SU-DHL-6 (cell line): ENCODE results near the gene TMEM242.

ENCODE experiments used
- H2AFZ ChIP-seq: fragments of 200-600 bp; sonication (generic); 2 replicates; pipeline ENCODE4 v1.6.1; 2014; ENCODE audit warnings: low read depth, mild to moderate bottlenecking, moderate library complexity, mixed read lengths, antibody characterized with exemption, low read length; ENCODE audit not compliant: severe bottlenecking
- H3F3A ChIP-seq: fragments of 200-600 bp; shearing (Covaris generic); 2 replicates; pipeline ENCODE4 v1.6.0; 2016; ENCODE audit warnings: antibody characterized with exemption, mild to moderate bottlenecking; ENCODE audit not compliant: insufficient read depth
- H3K27ac ChIP-seq: fragments of 200-600 bp; sonication (generic); 2 replicates; pipeline ENCODE4 v1.5.1; 2016; ENCODE audit warnings: low read depth, mild to moderate bottlenecking, low read length, moderate library complexity, mixed read lengths
- H3K27me3 ChIP-seq: fragments of 200-600 bp; sonication (generic), shearing (Covaris generic); 2 replicates; pipeline ENCODE4 v1.6.0; 2014; ENCODE audit warnings: mild to moderate bottlenecking, low read length
- H3K36me3 ChIP-seq: fragments of 200-600 bp; sonication (generic); 2 replicates; pipeline ENCODE4 v1.6.1; 2014; ENCODE audit warnings: mild to moderate bottlenecking, low read length, mixed read lengths
- H3K4me2 ChIP-seq: fragments of 300-600, 200-600 bp; shearing (Covaris generic), sonication (generic); 2 replicates; pipeline ENCODE4 v1.6.0; 2014; ENCODE audit warnings: low read length, low read depth, mild to moderate bottlenecking; ENCODE audit not compliant: poor library complexity, severe bottlenecking
- H3K4me3 ChIP-seq: fragments of 200-600 bp; sonication (generic); 2 replicates; pipeline ENCODE4 v1.5.1; 2014; ENCODE audit warnings: antibody characterized with exemption, low read length, mild to moderate bottlenecking, mixed read lengths; ENCODE audit not compliant: insufficient read depth, poor library complexity, severe bottlenecking
- H3K79me2 ChIP-seq: fragments of 200-600 bp; sonication (generic); 2 replicates; pipeline ENCODE4 v1.6.1; 2014; ENCODE audit warnings: mild to moderate bottlenecking, low read length, moderate library complexity; ENCODE audit not compliant: insufficient read depth
- H3K9ac ChIP-seq: fragments of 200-600 bp; sonication (generic); 2 replicates; pipeline ENCODE4 v1.7.0; 2014; ENCODE audit warnings: mild to moderate bottlenecking, low read length
- H3K9me2 ChIP-seq: fragments of 200-600 bp; sonication (generic); replicated peaks from 2 replicates; pipeline ENCODE4 v1.6.1; 2014; ENCODE audit warnings: low read length; ENCODE audit not compliant: insufficient read depth
- H3K9me3 ChIP-seq: fragments of 200-600 bp; sonication (generic); 2 replicates; pipeline ENCODE4 v1.6.1; 2014; ENCODE audit warnings: low read length, mixed read lengths; ENCODE audit not compliant: insufficient read depth
- H4K20me1 ChIP-seq: fragments of 200-600 bp; sonication (generic); 2 replicates; pipeline ENCODE4 v1.6.1; 2014; ENCODE audit warnings: low read depth, mild to moderate bottlenecking, antibody characterized with exemption, low read length, moderate library complexity, mixed read lengths
- EZH2phosphoT487 ChIP-seq: fragments of 200-600 bp; sonication (generic), shearing (Covaris generic); conservative IDR thresholded peaks from 2 replicates; pipeline ENCODE4 v1.6.1; 2018; ENCODE audit warnings: mild to moderate bottlenecking, antibody characterized with exemption, low read length, moderate library complexity, mixed read lengths
- TF ChIP-seq, protein P1 (sequence below): fragments of 200-600 bp; sonication (generic); IDR thresholded peaks from one replicate; pipeline ENCODE4 v1.5.1; 2017; ENCODE audit warnings: antibody characterized with exemption, mild to moderate bottlenecking, low read length, moderate library complexity; ENCODE audit not compliant: insufficient read depth, poor library complexity, severe bottlenecking

Gene TMEM242

DNA sequence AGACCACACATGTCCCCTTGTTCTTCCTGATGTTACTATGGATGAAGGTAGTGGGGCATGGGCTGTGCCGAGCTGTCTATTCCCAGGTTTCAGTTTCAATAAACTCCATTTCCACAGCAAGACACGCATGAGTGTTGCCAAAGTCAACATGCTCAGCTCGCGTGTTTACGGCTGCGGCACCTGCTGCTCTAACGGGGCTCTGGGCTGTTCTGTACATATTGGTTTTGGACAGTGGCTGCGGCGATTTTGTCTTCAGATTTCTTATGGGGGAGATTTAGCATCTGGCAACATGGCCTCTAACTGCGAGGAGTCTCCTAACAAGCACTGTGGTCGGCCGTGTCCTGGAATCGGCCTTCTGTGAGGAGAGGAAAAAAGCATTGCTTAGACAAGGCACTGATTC lies 58.6 kb downstream of the TMEM242 start:
- no peak overlapping the region for H3K9ac ChIP-seq
- H3K9me2 ChIP-seq = no peaks in the 10 kb centered on the region
- no peak for TF ChIP-seq EZH2phosphoT487
- no peak overlapping the region for H2AFZ ChIP-seq
- no peaks in the 10 kb centered on the region for H3K9me3 ChIP-seq
- H3K27ac ChIP-seq = no peak overlapping the region
- H3K79me2 ChIP-seq = no peaks in the 10 kb centered on the region
- no peaks in the 10 kb centered on the region for H3K27me3 ChIP-seq
- no peaks in the 10 kb centered on the region for H3F3A ChIP-seq
- no peak overlapping the region for H3K4me3 ChIP-seq
- H4K20me1 ChIP-seq = no peaks in the 10 kb centered on the region
- H3K36me3 ChIP-seq = no peaks in the 10 kb centered on the region
- H3K4me2 ChIP-seq = no peak overlapping the region

DNA sequence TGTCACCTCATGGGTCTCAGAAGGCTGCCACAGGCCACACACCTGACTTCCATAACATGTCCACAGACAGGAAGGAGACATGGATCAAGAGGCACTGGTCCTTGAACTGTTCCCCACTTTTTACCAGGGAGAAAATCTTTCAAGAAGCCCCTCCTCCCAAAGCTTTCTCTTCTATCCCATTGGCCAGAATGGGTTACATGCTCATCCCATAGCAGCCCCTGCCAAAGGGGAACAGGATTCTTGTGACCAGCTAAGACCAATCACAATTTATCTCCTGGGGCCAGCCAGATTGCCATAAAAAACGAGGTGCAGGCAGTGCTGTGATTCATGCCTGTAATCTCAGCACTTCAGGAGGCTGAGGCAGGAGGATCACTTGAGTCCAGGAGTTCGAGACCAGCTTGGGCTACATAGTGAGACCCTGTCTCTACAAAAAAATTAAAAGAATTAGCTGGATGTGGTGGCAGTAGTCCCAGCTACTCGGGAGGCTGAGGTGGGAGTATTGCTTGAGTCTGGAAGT lies 59.4 kb downstream of the TMEM242 start:
- no peaks in the 10 kb centered on the region for H3K9me3 ChIP-seq
- H3K36me3 ChIP-seq = no peaks in the 10 kb centered on the region
- H3F3A ChIP-seq = no peaks in the 10 kb centered on the region
- H3K27ac ChIP-seq = no peak overlapping the region
- no peak overlapping the region for H3K4me2 ChIP-seq
- H2AFZ ChIP-seq = no peak overlapping the region
- H3K9me2 ChIP-seq = no peaks in the 10 kb centered on the region
- TF ChIP-seq, protein P1, sequence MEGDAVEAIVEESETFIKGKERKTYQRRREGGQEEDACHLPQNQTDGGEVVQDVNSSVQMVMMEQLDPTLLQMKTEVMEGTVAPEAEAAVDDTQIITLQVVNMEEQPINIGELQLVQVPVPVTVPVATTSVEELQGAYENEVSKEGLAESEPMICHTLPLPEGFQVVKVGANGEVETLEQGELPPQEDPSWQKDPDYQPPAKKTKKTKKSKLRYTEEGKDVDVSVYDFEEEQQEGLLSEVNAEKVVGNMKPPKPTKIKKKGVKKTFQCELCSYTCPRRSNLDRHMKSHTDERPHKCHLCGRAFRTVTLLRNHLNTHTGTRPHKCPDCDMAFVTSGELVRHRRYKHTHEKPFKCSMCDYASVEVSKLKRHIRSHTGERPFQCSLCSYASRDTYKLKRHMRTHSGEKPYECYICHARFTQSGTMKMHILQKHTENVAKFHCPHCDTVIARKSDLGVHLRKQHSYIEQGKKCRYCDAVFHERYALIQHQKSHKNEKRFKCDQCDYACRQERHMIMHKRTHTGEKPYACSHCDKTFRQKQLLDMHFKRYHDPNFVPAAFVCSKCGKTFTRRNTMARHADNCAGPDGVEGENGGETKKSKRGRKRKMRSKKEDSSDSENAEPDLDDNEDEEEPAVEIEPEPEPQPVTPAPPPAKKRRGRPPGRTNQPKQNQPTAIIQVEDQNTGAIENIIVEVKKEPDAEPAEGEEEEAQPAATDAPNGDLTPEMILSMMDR = no peak
- no peak for TF ChIP-seq EZH2phosphoT487
- H3K27me3 ChIP-seq = no peaks in the 10 kb centered on the region
- H3K79me2 ChIP-seq = no peaks in the 10 kb centered on the region
- no peaks in the 10 kb centered on the region for H4K20me1 ChIP-seq
- H3K9ac ChIP-seq = no peak overlapping the region
- H3K4me3 ChIP-seq = no peak overlapping the region

DNA sequence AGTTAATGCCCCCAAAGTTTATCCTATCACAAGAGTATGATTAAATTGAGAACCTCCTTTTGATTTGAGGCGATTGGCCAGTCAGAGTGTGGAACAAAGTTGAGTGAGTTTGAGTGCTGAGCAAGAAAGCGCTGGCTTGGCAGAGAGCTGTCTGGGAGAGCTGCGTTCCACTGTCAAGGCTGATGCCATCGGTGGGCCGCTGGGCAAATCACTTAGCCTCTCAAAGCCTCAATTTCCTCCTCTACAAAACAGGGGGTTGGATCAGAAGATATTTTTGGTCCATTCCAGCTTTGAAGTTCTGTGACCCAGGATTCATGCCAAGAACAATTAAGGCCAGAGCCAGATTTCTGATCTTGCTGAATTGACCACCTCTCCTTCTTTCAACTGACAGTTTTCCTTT lies 60.2 kb downstream of the TMEM242 start:
- H3K4me2 ChIP-seq = no peak overlapping the region
- H3K4me3 ChIP-seq = no peak overlapping the region
- no peak overlapping the region for H3K9ac ChIP-seq
- TF ChIP-seq, protein P1 = no peak
- TF ChIP-seq EZH2phosphoT487 = no peak
- no peaks in the 10 kb centered on the region for H3K9me2 ChIP-seq
- H3K27ac ChIP-seq = no peak overlapping the region
- H4K20me1 ChIP-seq = no peaks in the 10 kb centered on the region
- H3K27me3 ChIP-seq = no peaks in the 10 kb centered on the region
- no peak overlapping the region for H2AFZ ChIP-seq
- no peaks in the 10 kb centered on the region for H3K36me3 ChIP-seq
- H3K79me2 ChIP-seq = no peaks in the 10 kb centered on the region
- no peaks in the 10 kb centered on the region for H3K9me3 ChIP-seq
- H3F3A ChIP-seq = no peaks in the 10 kb centered on the region

DNA sequence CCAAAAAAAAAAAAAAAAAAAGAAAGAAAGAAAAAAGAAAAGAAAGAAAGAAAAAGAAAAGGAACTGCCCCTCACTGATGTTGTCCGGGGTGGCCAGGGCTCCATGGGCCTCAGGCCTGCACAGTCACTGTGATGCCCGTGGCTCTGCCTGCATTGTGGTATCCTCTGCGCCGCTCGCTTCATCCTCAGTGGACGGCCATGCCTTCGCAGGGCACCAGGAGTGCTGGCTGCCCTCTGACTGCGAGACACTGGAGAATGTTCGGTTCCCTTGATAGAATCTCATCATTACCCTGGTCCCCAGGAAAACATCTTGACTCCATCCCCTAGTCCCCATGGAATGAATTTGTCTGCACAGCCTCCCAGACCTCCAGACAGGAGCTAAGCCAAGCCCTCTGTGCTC lies 61.7 kb downstream of the TMEM242 start:
- H3K4me2 ChIP-seq = no peak overlapping the region

More for the DNA sequence above, 61.7 kb downstream of the TMEM242 start:
- no peaks in the 10 kb centered on the region for H4K20me1 ChIP-seq
- TF ChIP-seq, protein P1 = no peak
- TF ChIP-seq EZH2phosphoT487 = no peak
- H3K36me3 ChIP-seq = no peaks in the 10 kb centered on the region
- no peaks in the 10 kb centered on the region for H3K9me3 ChIP-seq
- no peak overlapping the region for H2AFZ ChIP-seq
- H3K9ac ChIP-seq = no peak overlapping the region
- H3K27me3 ChIP-seq = no peaks in the 10 kb centered on the region
- H3K27ac ChIP-seq = no peak overlapping the region
- H3K9me2 ChIP-seq = no peaks in the 10 kb centered on the region
- H3K4me3 ChIP-seq = no peak overlapping the region
- no peaks in the 10 kb centered on the region for H3K79me2 ChIP-seq
- no peaks in the 10 kb centered on the region for H3F3A ChIP-seq
